ENCODE data around the gene MED8. TPM values are rescaled to one million over a fixed set of nuclear protein-coding genes. Genes with fewer than 3 reads are reported as not detected.
A peak's percentile ranks its signal among the peaks of the same experiment; 100 is the strongest.

Gene MED8
- total and polyA plus RNA-seq, 2 of the 13 experiments (the other 11 are each of a cell fraction or from before 2014, with no cell fraction given), result 16.9 to 77.4 TPM

DNA sequence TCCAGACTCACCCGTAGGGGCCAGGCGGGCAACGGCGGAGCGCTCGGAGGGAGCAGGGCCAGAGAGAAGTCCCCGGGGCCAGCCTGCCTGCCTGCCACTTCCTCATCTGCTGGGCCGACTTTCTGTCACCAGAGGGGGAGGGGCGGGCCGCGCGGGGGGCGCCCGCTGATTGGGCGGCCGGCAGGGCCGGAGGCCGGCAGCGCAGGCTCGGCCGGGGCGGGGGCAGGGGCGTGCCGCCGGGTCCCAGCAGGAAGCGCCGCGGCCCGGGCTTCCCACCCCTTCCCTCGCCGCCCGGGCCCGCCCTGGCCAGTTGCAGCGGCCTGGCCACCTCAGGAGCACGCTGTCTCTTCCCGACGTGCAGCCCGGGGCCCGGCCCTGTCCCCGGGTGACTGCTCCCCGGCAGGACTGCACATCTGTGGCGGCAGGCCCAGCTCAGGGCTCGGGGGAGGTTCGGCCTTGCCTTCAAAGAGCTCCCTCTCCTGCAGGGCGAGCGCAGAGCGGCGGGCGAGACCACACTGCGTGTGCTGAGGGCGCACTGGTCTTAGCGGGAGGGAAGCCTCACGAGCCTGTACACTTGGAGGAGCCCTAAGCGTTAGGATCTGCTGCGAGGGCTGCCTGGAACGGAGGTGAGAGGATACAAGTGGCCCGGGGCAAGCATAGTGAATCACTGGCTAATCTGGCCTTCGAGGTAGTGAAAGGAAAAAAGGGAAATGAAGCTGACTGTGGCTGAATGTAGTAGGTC, 21.5 kb downstream of the MED8 start, which contains the start of gene ELOVL1 (continued):
- peak; percentile 91 for TF ChIP-seq HIVEP1 (CRISPR knock-in tag; IDR thresholded peaks at IDR 0.05)
- TF ChIP-seq CC2D1A (CRISPR knock-in tag; IDR thresholded peaks at IDR 0.05), result no peak
- TF ChIP-seq, protein P1, sequence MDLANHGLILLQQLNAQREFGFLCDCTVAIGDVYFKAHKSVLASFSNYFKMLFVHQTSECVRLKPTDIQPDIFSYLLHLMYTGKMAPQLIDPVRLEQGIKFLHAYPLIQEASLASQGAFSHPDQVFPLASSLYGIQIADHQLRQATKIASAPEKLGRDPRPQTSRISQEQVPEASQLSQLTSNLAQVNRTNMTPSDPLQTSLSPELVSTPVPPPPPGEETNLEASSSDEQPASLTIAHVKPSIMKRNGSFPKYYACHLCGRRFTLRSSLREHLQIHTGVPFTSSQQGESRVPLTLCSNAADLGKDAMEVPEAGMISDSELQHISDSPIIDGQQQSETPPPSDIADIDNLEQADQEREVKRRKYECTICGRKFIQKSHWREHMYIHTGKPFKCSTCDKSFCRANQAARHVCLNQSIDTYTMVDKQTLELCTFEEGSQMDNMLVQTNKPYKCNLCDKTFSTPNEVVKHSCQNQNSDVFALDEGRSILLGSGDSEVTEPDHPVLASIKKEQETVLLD (CRISPR knock-in tag; IDR thresholded peaks at IDR 0.05; ENCODE audit: low read depth), result peak; percentile 82
- peak; percentile 70; the same call in 1 of the 2 replicates for TF ChIP-seq CBFB (CRISPR knock-in tag; IDR thresholded peaks at IDR 0.05)
- peak; percentile 80; the same call in 1 of the 2 replicates for TF ChIP-seq ZNF766 (CRISPR knock-in tag; IDR thresholded peaks at IDR 0.05; ENCODE audit: borderline replicate concordance)
- no peak; the same call in 1 of the 2 replicates for TF ChIP-seq FOXC1 (CRISPR knock-in tag; IDR thresholded peaks at IDR 0.05; ENCODE audit: borderline replicate concordance)
- peak; percentile 85 for TF ChIP-seq KAT8 (CRISPR knock-in tag; IDR thresholded peaks at IDR 0.05)
- TF ChIP-seq ZBTB20 (CRISPR knock-in tag; IDR thresholded peaks at IDR 0.05; ENCODE audit: borderline replicate concordance, low read depth), result peak; percentile 41; the same call in 1 of the 2 replicates
- peak; percentile 93 for TF ChIP-seq ZNF205 (CRISPR knock-in tag; IDR thresholded peaks at IDR 0.05)
- TF ChIP-seq LCORL (IDR thresholded peaks at IDR 0.05), result no peak
- TF ChIP-seq LCORL (CRISPR knock-in tag; IDR thresholded peaks at IDR 0.05), result peak; percentile 10; the same call in 1 of the 2 replicates
- TF ChIP-seq, protein P2, sequence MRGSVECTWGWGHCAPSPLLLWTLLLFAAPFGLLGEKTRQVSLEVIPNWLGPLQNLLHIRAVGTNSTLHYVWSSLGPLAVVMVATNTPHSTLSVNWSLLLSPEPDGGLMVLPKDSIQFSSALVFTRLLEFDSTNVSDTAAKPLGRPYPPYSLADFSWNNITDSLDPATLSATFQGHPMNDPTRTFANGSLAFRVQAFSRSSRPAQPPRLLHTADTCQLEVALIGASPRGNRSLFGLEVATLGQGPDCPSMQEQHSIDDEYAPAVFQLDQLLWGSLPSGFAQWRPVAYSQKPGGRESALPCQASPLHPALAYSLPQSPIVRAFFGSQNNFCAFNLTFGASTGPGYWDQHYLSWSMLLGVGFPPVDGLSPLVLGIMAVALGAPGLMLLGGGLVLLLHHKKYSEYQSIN (CRISPR knock-in tag; IDR thresholded peaks at IDR 0.05; ENCODE audit: borderline replicate concordance), result no peak
- peak; percentile 67 for TF ChIP-seq ZNF331 (CRISPR knock-in tag; IDR thresholded peaks at IDR 0.05)
- TF ChIP-seq ZNF558 (CRISPR knock-in tag; IDR thresholded peaks at IDR 0.05; ENCODE audit: borderline replicate concordance), result peak; percentile 93; the same call in 1 of the 2 replicates
- no peak for TF ChIP-seq NFE2 (CRISPR knock-in tag; IDR thresholded peaks at IDR 0.05)
- peak; percentile 31; the same call in 1 of the 2 replicates for TF ChIP-seq ZNF839 (CRISPR knock-in tag; IDR thresholded peaks at IDR 0.05; ENCODE audit: borderline replicate concordance)
- TF ChIP-seq, protein P3, sequence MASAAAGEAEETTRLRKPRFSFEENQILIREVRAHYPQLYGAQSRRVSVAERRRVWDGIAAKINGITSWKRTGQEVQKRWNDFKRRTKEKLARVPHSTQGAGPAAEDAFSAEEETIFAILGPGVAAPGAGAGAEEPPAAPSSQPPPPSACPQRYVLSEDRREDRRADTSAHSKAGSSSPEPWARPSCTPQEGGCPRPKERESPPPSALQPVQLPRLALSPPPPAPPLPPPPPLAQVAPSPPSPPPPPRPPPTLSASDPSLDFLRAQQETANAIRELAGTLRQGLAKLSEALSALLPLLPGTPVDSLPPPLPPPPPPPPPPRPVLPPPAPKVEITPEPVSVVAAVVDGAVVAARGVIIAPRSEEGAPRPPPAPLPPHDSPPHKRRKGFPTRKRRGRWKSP (CRISPR knock-in tag; IDR thresholded peaks at IDR 0.05), result peak; percentile 42
- TF ChIP-seq HDAC6 (IDR thresholded peaks at IDR 0.05; ENCODE audit: low read depth, low read length), result no peak
- peak; percentile 70 for TF ChIP-seq ISL2 (CRISPR knock-in tag; IDR thresholded peaks at IDR 0.05)
- TF ChIP-seq ZSCAN12 (CRISPR knock-in tag; IDR thresholded peaks at IDR 0.05), result peak; percentile 80
- TF ChIP-seq, protein P4, sequence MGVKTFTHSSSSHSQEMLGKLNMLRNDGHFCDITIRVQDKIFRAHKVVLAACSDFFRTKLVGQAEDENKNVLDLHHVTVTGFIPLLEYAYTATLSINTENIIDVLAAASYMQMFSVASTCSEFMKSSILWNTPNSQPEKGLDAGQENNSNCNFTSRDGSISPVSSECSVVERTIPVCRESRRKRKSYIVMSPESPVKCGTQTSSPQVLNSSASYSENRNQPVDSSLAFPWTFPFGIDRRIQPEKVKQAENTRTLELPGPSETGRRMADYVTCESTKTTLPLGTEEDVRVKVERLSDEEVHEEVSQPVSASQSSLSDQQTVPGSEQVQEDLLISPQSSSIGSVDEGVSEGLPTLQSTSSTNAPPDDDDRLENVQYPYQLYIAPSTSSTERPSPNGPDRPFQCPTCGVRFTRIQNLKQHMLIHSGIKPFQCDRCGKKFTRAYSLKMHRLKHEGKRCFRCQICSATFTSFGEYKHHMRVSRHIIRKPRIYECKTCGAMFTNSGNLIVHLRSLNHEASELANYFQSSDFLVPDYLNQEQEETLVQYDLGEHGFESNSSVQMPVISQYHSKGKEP (CRISPR knock-in tag; IDR thresholded peaks at IDR 0.05), result peak; percentile 86; the same call in 1 of the 2 replicates
- TF ChIP-seq, protein P5, sequence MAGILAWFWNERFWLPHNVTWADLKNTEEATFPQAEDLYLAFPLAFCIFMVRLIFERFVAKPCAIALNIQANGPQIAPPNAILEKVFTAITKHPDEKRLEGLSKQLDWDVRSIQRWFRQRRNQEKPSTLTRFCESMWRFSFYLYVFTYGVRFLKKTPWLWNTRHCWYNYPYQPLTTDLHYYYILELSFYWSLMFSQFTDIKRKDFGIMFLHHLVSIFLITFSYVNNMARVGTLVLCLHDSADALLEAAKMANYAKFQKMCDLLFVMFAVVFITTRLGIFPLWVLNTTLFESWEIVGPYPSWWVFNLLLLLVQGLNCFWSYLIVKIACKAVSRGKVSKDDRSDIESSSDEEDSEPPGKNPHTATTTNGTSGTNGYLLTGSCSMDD (CRISPR knock-in tag; IDR thresholded peaks at IDR 0.05), result no peak
- TF ChIP-seq GFI1 (CRISPR knock-in tag; IDR thresholded peaks at IDR 0.05; ENCODE audit: borderline replicate concordance), result peak; percentile 64; the same call in 1 of the 2 replicates

All from HepG2 (cell line).